Lower lobe of right lung (tissue), 2 donors: ENCODE data around the gene SCYGR1. TPM values are rescaled to one million over a fixed set of nuclear protein-coding genes. Genes with fewer than 3 reads are reported as not detected.

Source experiments
- ATAC-seq, 2 donors: fragments of 200-7000 bp; cut with Tn5 transposase; one replicate each; pipeline ENCODE4 v1.9.1; 2020 to 2022; ENCODE audit warnings: mild to moderate bottlenecking in 2 of 2, moderate library complexity in 2 of 2
- DNase-seq: peaks from one replicate; pipeline ENCODE4 v3.0.0-alpha.2; 2020
- H3K27ac ChIP-seq: fragments of 200-600 bp; one replicate; pipeline ENCODE4 v1.8.0; 2022
- H3K27me3 ChIP-seq: fragments of 200-600 bp; one replicate; pipeline ENCODE4 v1.8.0; 2022; ENCODE audit warnings: low read depth
- H3K36me3 ChIP-seq: fragments of 200-600 bp; one replicate; pipeline ENCODE4 v1.8.0; 2022; ENCODE audit warnings: mild to moderate bottlenecking
- H3K4me1 ChIP-seq: fragments of 200-600 bp; one replicate; pipeline ENCODE4 v1.8.0; 2022
- H3K4me3 ChIP-seq: fragments of 200-600 bp; one replicate; pipeline ENCODE4 v1.8.0; 2022; ENCODE audit warnings: mild to moderate bottlenecking
- H3K9me3 ChIP-seq: fragments of 200-600 bp; one replicate; pipeline ENCODE4 v1.8.0; 2022
- CTCF ChIP-seq: fragments of 200-600 bp; IDR thresholded peaks from one replicate; pipeline ENCODE4 v1.8.0; 2022; ENCODE audit warnings: antibody characterized with exemption, mild to moderate bottlenecking
- intact Hi-C: fragments of 100-400 bp; cut with DNase I; formaldehyde crosslinking; loops from one replicate; pipeline ENCODE4 v1.11.0; 2022
- total RNA-seq: library from RNA; stranded (reverse); fragmentation: NEBNext Ultra II Directional; extraction: Animal tissue kit (Norgen Biotek cat#: 25700); gene quantifications from one replicate; pipeline ENCODE4 v1.2.1, GENCODE V29; 2021
- donor health status: DM: no; HTN: yes; CAD: no; lungs with severe emphysema.

Gene SCYGR1
- total RNA-seq, 1 donor from 2014 or later, result not detected

GRCh38 chr2:227423656-227424499 lies 36.1 kb upstream of the SCYGR1 start:
- H3K4me3 ChIP-seq, result no peak overlapping the region
- ATAC-seq (no peak), DNase-seq (no peak)
- intact Hi-C loops, result no loop called here
- no peaks in the 10 kb centered on the region for H3K27me3 ChIP-seq
- no peak overlapping the region for H3K27ac ChIP-seq
- TF ChIP-seq CTCF, result no peak
- no peaks in the 10 kb centered on the region for H3K4me1 ChIP-seq
- no peaks in the 10 kb centered on the region for H3K9me3 ChIP-seq
- no peaks in the 10 kb centered on the region for H3K36me3 ChIP-seq

GRCh38 chr2:227420087-227421052 lies 32.6 kb upstream of the SCYGR1 start:
- no peaks in the 10 kb centered on the region for H3K36me3 ChIP-seq
- H3K27ac ChIP-seq, result no peak overlapping the region
- DNase-seq (no peak), ATAC-seq (no peak)
- peaks cover 4% of the 10 kb centered on the region for H3K4me1 ChIP-seq
- no peak overlapping the region for H3K4me3 ChIP-seq
- intact Hi-C loops, result no loop called here
- no peak for TF ChIP-seq CTCF
- no peaks in the 10 kb centered on the region for H3K9me3 ChIP-seq
- no peaks in the 10 kb centered on the region for H3K27me3 ChIP-seq

GRCh38 chr2:227416701-227417100 lies 29.0 kb upstream of the SCYGR1 start:
- no peak for TF ChIP-seq CTCF
- intact Hi-C loops, result no loop called here
- peak overlapping the region; percentile 59 for H3K27ac ChIP-seq
- peaks cover 15% of the 10 kb centered on the region for H3K4me1 ChIP-seq
- no peak overlapping the region for H3K4me3 ChIP-seq
- no peaks in the 10 kb centered on the region for H3K36me3 ChIP-seq
- ATAC-seq (no peak), DNase-seq (no peak)
- H3K9me3 ChIP-seq, result no peaks in the 10 kb centered on the region
- no peaks in the 10 kb centered on the region for H3K27me3 ChIP-seq

- Histone ChIP-seq H3K4me1 (peaks cover 15% of the 10 kb centered on the region), H3K9me3 (no peaks in the 10 kb centered on the region), H3K36me3 (no peaks in the 10 kb centered on the region), H3K4me3 (no peak overlapping the region), H3K27me3 (no peaks in the 10 kb centered on the region), H3K27ac (peak overlapping the region; percentile 59)
- DNase-seq, result peak; percentile 75
- peak; percentile 81 to 82 for ATAC-seq
- no peak for TF ChIP-seq CTCF
- intact Hi-C loops, result no loop called here
Observed at GRCh38 chr2:227415538-227416424, 28.0 kb upstream of the SCYGR1 start.

- ATAC-seq, result peak in 1 of 2 donors; percentile 31
- Histone ChIP-seq H3K36me3 (no peaks in the 10 kb centered on the region), H3K4me1 (peaks cover 15% of the 10 kb centered on the region), H3K4me3 (no peak overlapping the region), H3K9me3 (no peaks in the 10 kb centered on the region), H3K27ac (no peak overlapping the region), H3K27me3 (no peaks in the 10 kb centered on the region)
- DNase-seq, result no peak
- intact Hi-C loops, result no loop called here
- no peak for TF ChIP-seq CTCF
Observed at GRCh38 chr2:227414846-227415245, 27.1 kb upstream of the SCYGR1 start.
